T-helper 9 cell (primary cell): ENCODE measurements around the gene H2BK1.

Experiments used
- DNase-seq: peaks from one replicate; pipeline ENCODE4 v3.0.0-alpha.2; 2020

The H2BK1 gene

GRCh38 chr7:151198945-151199848, 11.1 kb downstream of the H2BK1 start:
- no peak for DNase-seq

GRCh38 chr7:151197932-151198331, 12.4 kb downstream of the H2BK1 start:
- no peak for DNase-seq

- DNase-seq: no peak
Observed at GRCh38 chr7:151195616-151196450, 14.5 kb downstream of the H2BK1 start.

GRCh38 chr7:151194188-151194587, 16.1 kb downstream of the H2BK1 start:
- no peak for DNase-seq

- no peak for DNase-seq
Observed at GRCh38 chr7:151193203-151193978, 16.9 kb downstream of the H2BK1 start.

- no peak for DNase-seq
Observed at GRCh38 chr7:151192002-151192539, 18.2 kb downstream of the H2BK1 start.

- no peak for DNase-seq
Observed at GRCh38 chr7:151191544-151191943, 18.7 kb downstream of the H2BK1 start.

- no peak for DNase-seq
Observed at GRCh38 chr7:151189038-151189437, 21.2 kb downstream of the H2BK1 start.

- DNase-seq: no peak
Observed at GRCh38 chr7:151188252-151188542, 22.1 kb downstream of the H2BK1 start.

- no peak for DNase-seq
Observed at GRCh38 chr7:151187409-151188251, 22.7 kb downstream of the H2BK1 start.

- DNase-seq: no peak
Observed at GRCh38 chr7:151186640-151187408, 23.5 kb downstream of the H2BK1 start, which contains the start of gene ASB10. Gene ASB10, minus strand, starts transcription at chr7:151187250. Its CDS starts 120 bp downstream, at chr7:151187130.

- DNase-seq: no peak
Observed at GRCh38 chr7:151185762-151186639, 24.3 kb downstream of the H2BK1 start.

GRCh38 chr7:151181011-151181431, 29.3 kb downstream of the H2BK1 start:
- no peak for DNase-seq

- DNase-seq: no peak
Observed at GRCh38 chr7:151179946-151180345, 30.3 kb downstream of the H2BK1 start.

- no peak for DNase-seq
Observed at GRCh38 chr7:151179287-151179860, 30.9 kb downstream of the H2BK1 start.

- DNase-seq: no peak
Observed at GRCh38 chr7:151178831-151179230, 31.5 kb downstream of the H2BK1 start.

GRCh38 chr7:151178236-151178635, 32.1 kb downstream of the H2BK1 start:
- DNase-seq: no peak

GRCh38 chr7:151177310-151177709, 33.0 kb downstream of the H2BK1 start:
- DNase-seq: no peak

GRCh38 chr7:151176401-151176800, 33.9 kb downstream of the H2BK1 start:
- DNase-seq: no peak
